Heart left ventricle (tissue), 13 donors: ENCODE measurements around the gene TCF4.

Source experiments
- POLR2A ChIP-seq, 2 donors: fragments of 450-650 bp; IDR thresholded peaks; one replicate each; pipeline ENCODE4 v1.6.1; 2017; ENCODE audit warnings: antibody characterized with exemption in 2 of 2, mild to moderate bottlenecking in 2 of 2, moderate library complexity in 2 of 2
- TF ChIP-seq, protein P1 (sequence below), 12 donors: fragments of 200-600 bp; sonication (generic) in 4 of 12; IDR thresholded peaks; one replicate each; pipeline versions ENCODE4 v1.5.0 to v1.8.0; 2018 to 2022; ENCODE audit warnings: antibody characterized with exemption in 12 of 12, mild to moderate bottlenecking in 5 of 12
- donor health status: ischemic (EF 13 %, LVEDD 7.1; RV severe dilation, severe dysfunction).
- donor health status: DM: no; HTN: yes; CAD: no.
- donor health status: DM: no; HTN: no; CAD: no.
- donor health status: ischemic (EF 25% LVEDD 6.9; RV normal size, moderate dysfunction).
- donor health status: ischemic (EF 25% LVEDD 5.7; RV mildly dilated, moderate dysfunction).
- donor health status: ischemic (EF 35%, LVEDD 5.7; RV mildly dilated, moderate dysfunction).
- donor health status: nonischemic (EF 11% LVEDD 7.7; RV severe dilation, severe dysfunction).
- donor health status: DM: yes; HTN: yes; CAD: no.
- donor health status: PGD.
- donor health status: ischemic (EF 29% LVEDD 5.4; RV normal size, mild dysfunction).
- donor health status: nonischemic (EF 23%, LVEDD 6.1; RV moderate dilation, normal function).

GRCh38 chr18:55494441-55494840, 93.6 kb downstream of the TCF4 start:
- TF ChIP-seq, protein P1, sequence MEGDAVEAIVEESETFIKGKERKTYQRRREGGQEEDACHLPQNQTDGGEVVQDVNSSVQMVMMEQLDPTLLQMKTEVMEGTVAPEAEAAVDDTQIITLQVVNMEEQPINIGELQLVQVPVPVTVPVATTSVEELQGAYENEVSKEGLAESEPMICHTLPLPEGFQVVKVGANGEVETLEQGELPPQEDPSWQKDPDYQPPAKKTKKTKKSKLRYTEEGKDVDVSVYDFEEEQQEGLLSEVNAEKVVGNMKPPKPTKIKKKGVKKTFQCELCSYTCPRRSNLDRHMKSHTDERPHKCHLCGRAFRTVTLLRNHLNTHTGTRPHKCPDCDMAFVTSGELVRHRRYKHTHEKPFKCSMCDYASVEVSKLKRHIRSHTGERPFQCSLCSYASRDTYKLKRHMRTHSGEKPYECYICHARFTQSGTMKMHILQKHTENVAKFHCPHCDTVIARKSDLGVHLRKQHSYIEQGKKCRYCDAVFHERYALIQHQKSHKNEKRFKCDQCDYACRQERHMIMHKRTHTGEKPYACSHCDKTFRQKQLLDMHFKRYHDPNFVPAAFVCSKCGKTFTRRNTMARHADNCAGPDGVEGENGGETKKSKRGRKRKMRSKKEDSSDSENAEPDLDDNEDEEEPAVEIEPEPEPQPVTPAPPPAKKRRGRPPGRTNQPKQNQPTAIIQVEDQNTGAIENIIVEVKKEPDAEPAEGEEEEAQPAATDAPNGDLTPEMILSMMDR (IDR thresholded peaks at IDR 0.05), result no peak
- no peak for TF ChIP-seq POLR2A (IDR thresholded peaks at IDR 0.05)
